ENCODE results near the gene WNT5A. TPM values are rescaled to one million over a fixed set of nuclear protein-coding genes. Genes with fewer than 3 reads are reported as not detected.

The WNT5A gene
- total RNA-seq, 1 donor from 2014 or later: 11.6 TPM

DNA sequence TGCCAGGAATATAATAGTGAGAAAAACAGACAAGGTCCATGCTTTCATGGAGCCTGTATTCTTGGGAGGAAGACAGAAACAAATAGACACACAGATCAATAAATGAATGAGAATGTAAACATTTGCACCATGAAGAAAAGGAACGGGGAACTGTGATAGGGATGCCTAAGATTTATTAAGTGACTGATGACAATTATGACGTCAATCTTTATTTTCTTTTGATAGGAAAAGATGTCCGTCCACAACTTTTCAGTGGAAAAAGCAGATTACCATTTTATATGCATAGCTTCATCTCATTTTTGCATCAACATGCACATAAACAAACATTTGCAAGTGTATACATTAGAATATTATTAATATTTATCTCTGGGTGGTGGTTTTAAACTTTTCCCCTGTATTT lies 27.9 kb upstream of the WNT5A start:
- no peak overlapping the region for H3K4me3 Mint-ChIP-seq (ENCODE audit: unreplicated experiment)
- H3K27ac Mint-ChIP-seq (ENCODE audit: unreplicated experiment): no peak overlapping the region
- H3K4me1 Mint-ChIP-seq (ENCODE audit: low read depth): peaks cover 34% of the 10 kb centered on the region
- peaks cover 2% of the 10 kb centered on the region for H3K27me3 Mint-ChIP-seq (ENCODE audit: low read depth)
- no peaks in the 10 kb centered on the region for H3K9me3 Mint-ChIP-seq (ENCODE audit: low read depth)
- DNase-seq (ENCODE audit: low spot score): no peak
- H3K36me3 Mint-ChIP-seq (ENCODE audit: low read depth): no peaks in the 10 kb centered on the region
- TF ChIP-seq, protein P1, sequence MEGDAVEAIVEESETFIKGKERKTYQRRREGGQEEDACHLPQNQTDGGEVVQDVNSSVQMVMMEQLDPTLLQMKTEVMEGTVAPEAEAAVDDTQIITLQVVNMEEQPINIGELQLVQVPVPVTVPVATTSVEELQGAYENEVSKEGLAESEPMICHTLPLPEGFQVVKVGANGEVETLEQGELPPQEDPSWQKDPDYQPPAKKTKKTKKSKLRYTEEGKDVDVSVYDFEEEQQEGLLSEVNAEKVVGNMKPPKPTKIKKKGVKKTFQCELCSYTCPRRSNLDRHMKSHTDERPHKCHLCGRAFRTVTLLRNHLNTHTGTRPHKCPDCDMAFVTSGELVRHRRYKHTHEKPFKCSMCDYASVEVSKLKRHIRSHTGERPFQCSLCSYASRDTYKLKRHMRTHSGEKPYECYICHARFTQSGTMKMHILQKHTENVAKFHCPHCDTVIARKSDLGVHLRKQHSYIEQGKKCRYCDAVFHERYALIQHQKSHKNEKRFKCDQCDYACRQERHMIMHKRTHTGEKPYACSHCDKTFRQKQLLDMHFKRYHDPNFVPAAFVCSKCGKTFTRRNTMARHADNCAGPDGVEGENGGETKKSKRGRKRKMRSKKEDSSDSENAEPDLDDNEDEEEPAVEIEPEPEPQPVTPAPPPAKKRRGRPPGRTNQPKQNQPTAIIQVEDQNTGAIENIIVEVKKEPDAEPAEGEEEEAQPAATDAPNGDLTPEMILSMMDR (IDR thresholded peaks at IDR 0.05): no peak

DNA sequence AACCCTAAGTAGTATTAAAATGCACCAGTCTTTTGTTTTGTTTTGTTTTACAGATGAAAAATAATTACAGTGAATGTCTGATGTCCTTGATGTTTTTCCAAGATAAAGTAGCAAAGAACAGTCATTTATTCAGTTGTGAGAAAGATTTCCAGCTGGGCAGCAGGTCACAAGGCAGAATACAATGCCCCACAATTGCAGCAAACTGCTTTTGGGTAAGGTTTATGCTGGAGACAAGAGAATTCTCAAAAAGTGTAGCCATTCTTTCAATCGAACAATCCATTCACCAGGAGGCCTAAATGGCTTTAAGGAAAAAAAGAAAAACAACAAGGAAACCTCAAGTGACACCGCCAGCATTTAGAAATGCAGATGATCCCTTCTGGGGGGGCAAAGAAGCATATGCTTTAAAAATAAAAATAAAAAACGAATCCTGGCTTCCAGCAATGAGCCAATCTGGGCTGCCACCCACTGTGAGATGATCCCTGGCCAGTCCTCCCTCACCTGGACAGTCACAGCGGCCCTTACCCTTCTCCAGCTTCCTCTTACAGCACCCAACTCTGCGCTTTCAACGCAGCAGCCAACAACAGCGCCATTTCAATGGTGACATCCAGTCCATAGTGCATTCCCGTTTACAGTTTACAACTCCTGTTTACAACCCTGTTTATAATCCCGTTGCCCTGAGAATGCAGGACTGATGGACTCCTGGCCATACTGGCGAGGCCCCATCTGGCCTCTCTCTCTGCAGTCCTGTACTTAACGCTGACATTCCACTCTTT lies 25.7 kb upstream of the WNT5A start:
- Mint-ChIP-seq H3K4me1 (ENCODE audit: low read depth) (peaks cover 22% of the 10 kb centered on the region), H3K4me3 (ENCODE audit: unreplicated experiment) (no peak overlapping the region), H3K27ac (ENCODE audit: unreplicated experiment) (peak overlapping the region; percentile 5), H3K27me3 (ENCODE audit: low read depth) (peaks cover 3% of the 10 kb centered on the region), H3K9me3 (ENCODE audit: low read depth) (no peaks in the 10 kb centered on the region), H3K36me3 (ENCODE audit: low read depth) (no peaks in the 10 kb centered on the region)
- TF ChIP-seq, protein P1 (IDR thresholded peaks at IDR 0.05): no peak
- no peak for DNase-seq (ENCODE audit: low spot score)

DNA sequence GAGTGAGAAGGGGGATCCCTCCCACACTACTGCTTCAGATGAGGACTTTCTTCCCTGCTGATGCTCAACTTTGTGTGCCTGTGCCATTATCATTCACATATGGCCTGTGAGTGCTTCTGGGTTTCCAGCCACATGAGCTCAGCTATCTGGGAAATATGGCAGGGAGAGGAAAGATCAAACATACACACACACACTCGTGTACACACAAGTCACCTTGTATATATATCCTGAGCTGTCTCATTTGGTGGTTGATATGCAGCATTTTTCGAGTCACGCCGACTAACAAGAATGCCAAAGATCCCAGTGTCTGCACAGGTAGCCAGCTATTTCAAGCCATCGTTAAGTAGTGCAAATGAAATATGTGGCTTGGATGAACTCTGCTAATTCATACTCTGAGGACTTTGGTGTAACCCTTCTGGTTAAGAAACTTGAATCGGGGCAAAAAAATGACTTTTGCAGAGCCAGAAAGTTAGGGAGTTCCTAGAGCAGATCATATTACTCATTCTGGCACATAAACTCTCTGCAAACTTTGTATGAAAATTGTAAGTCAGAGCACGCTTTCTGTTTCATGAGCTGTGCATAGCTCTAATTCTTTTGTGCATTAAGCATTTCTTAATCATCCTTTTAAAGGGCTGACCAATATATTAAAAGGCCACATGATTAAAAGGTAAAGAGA lies 24.9 kb upstream of the WNT5A start:
- Mint-ChIP-seq H3K4me3 (ENCODE audit: unreplicated experiment) (no peak overlapping the region), H3K27me3 (ENCODE audit: low read depth) (peaks cover 6% of the 10 kb centered on the region), H3K27ac (ENCODE audit: unreplicated experiment) (peak overlapping the region; percentile 5), H3K4me1 (ENCODE audit: low read depth) (peaks cover 22% of the 10 kb centered on the region), H3K36me3 (ENCODE audit: low read depth) (no peaks in the 10 kb centered on the region), H3K9me3 (ENCODE audit: low read depth) (no peaks in the 10 kb centered on the region)
- TF ChIP-seq, protein P1 (IDR thresholded peaks at IDR 0.05): no peak
- no peak for DNase-seq (ENCODE audit: low spot score)

DNA sequence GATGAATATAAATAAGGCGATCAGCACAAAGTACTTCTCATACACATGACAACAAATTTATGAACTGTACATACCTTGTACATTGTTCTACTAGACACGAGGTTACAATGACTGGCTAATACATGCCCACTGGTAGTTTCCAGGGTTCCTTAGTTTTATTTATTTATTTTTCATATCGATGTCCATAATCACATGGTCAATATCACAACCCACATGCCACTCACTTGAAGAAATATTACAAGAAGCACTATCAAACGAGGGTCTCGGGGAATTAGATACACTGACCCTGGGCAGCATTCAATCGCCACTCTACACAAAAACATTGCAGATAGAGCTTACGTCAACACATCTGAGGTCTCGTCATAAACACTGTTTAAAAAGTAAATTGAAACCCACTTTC lies 21.2 kb upstream of the WNT5A start:
- DNase-seq (ENCODE audit: low spot score): no peak
- TF ChIP-seq, protein P1 (IDR thresholded peaks at IDR 0.05): no peak
- H3K9me3 Mint-ChIP-seq (ENCODE audit: low read depth): no peaks in the 10 kb centered on the region
- peaks cover 4% of the 10 kb centered on the region for H3K27me3 Mint-ChIP-seq (ENCODE audit: low read depth)
- H3K4me1 Mint-ChIP-seq (ENCODE audit: low read depth): peaks cover 17% of the 10 kb centered on the region
- H3K4me3 Mint-ChIP-seq (ENCODE audit: unreplicated experiment): no peak overlapping the region
- H3K27ac Mint-ChIP-seq (ENCODE audit: unreplicated experiment): no peak overlapping the region
- no peaks in the 10 kb centered on the region for H3K36me3 Mint-ChIP-seq (ENCODE audit: low read depth)

DNA sequence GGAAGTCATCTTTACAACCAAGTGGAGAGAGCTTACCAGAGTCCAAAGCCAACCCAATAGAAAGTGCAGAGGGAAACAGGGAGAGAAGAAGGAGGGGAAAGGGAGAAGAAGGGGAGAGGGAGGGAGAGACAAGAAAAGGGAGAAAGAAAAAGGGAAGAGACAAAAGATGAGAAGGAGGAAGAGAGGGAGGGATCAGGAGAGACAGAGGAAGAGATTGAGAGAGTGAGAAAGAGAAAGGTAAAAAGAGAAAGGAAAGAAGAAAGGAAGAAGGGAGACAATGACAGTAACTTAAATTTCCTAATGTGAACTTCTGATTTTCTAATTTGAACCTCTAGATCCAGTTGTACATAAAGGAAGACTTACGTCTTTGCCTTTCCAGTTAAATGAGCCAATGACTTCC lies 20.7 kb upstream of the WNT5A start:
- peaks cover 12% of the 10 kb centered on the region for H3K4me1 Mint-ChIP-seq (ENCODE audit: low read depth)
- no peaks in the 10 kb centered on the region for H3K36me3 Mint-ChIP-seq (ENCODE audit: low read depth)
- H3K27ac Mint-ChIP-seq (ENCODE audit: unreplicated experiment): no peak overlapping the region
- no peaks in the 10 kb centered on the region for H3K9me3 Mint-ChIP-seq (ENCODE audit: low read depth)
- H3K27me3 Mint-ChIP-seq (ENCODE audit: low read depth): peaks cover 4% of the 10 kb centered on the region
- H3K4me3 Mint-ChIP-seq (ENCODE audit: unreplicated experiment): no peak overlapping the region
- DNase-seq (ENCODE audit: low spot score): no peak
- TF ChIP-seq, protein P1 (IDR thresholded peaks at IDR 0.05): no peak

All from chondrocyte (in vitro differentiated cells).